ENCODE measurements around the gene CAMK1D. TPM values are rescaled to one million over a fixed set of nuclear protein-coding genes. Genes with fewer than 3 reads are reported as not detected.

CAMK1D gene
- total and polyA plus RNA-seq, 2 of the 4 experiments (the other 2 are of a cell fraction), result 5.0 to 5.3 TPM

- POLR2A ChIA-PET (ENCODE audit: unreplicated experiment), result no interaction called here
- Histone ChIP-seq H2AK5ac (ENCODE audit: low read depth, low read length) (no peak overlapping the region), H2AFZ (replicated peaks; ENCODE audit: low read length, poor library complexity) (peak overlapping the region; percentile 52), H3K4me3 (ENCODE audit: insufficient read depth, low read depth, low read length) (no peak overlapping the region), H4K5ac (ENCODE audit: low read depth, low read length) (no peak overlapping the region; the same call in 1 of the 2 replicates), H3K23ac (ENCODE audit: low read depth, low read length) (no peak overlapping the region), H3K4me1 (ENCODE audit: control insufficient read depth, insufficient read depth, low read length) (peaks cover 9% of the 10 kb centered on the region; the same call in 1 of the 2 replicates), H2BK120ac (ENCODE audit: low read depth, low read length) (no peak overlapping the region), H3K4me2 (ENCODE audit: low read depth, low read length) (no peak overlapping the region), H3K18ac (ENCODE audit: low read depth, low read length) (no peak overlapping the region), H3K14ac (replicated peaks; ENCODE audit: low read depth, low read length) (no peak overlapping the region), H2BK15ac (ENCODE audit: low read depth, low read length) (no peak overlapping the region), H3K27ac (ENCODE audit: insufficient read depth, low read length) (no peak overlapping the region), H3K4ac (ENCODE audit: low read depth, low read length) (no peak overlapping the region), H3K9ac (ENCODE audit: low read depth, low read length) (no peak overlapping the region), H2AK9ac (replicated peaks; ENCODE audit: low read depth, low read length, poor library complexity) (peak overlapping the region; percentile 9), H4K91ac (ENCODE audit: insufficient read depth, low read depth, low read length) (no peak overlapping the region), H3K27me3 (ENCODE audit: control insufficient read depth, insufficient read depth, low read length) (no peaks in the 10 kb centered on the region), H2BK5ac (ENCODE audit: low read depth, low read length, poor library complexity, severe bottlenecking) (no peak overlapping the region), H3K36me3 (ENCODE audit: control insufficient read depth, insufficient read depth, low read length) (no peaks in the 10 kb centered on the region), H3K56ac (ENCODE audit: extremely low read depth, insufficient read depth, low read length) (no peak overlapping the region), H3K9me1 (ENCODE audit: insufficient read depth, low read length) (no peaks in the 10 kb centered on the region), H3K79me1 (ENCODE audit: low read depth in 1 of 2, low read length in 2 of 2) (no peaks in the 10 kb centered on the region), H3K9me3 (ENCODE audit: control insufficient read depth, insufficient read depth, low read length) (peaks cover 9% of the 10 kb centered on the region), H2BK20ac (ENCODE audit: low read depth, low read length) (0 out of 2 replicates have a peak overlapping the region, but pooled peaks have one; percentile 12), H4K20me1 (ENCODE audit: insufficient read depth, low read length) (no peaks in the 10 kb centered on the region), H4K8ac (ENCODE audit: low read depth in 2 of 2, low read length in 2 of 2) (no peak overlapping the region)
- no peak for TF ChIP-seq CHD1 (IDR thresholded peaks at IDR 0.05; ENCODE audit: low read depth, low read length)
- no peak for TF ChIP-seq MXI1 (IDR thresholded peaks at IDR 0.05; ENCODE audit: borderline replicate concordance, low read depth, low read length)
- no peak for TF ChIP-seq MAZ (IDR thresholded peaks at IDR 0.05; ENCODE audit: borderline replicate concordance, low read depth, low read length)
- TF ChIP-seq RAD21 (IDR thresholded peaks at IDR 0.05; ENCODE audit: low read length), result no peak
- intact Hi-C loops (cut with micrococcal nuclease), result no loop called here
- dilution Hi-C loops (cut with HindIII; ENCODE audit: low sequenced_read_pairs, unreplicated experiment), result no loop called here
- BruUV-seq (replicated peaks), result no TSS peak
- CTCF ChIA-PET, result no interaction called here
- DNase-seq (no peak), ATAC-seq (ENCODE audit: low read depth) (no peak)
- in situ Hi-C loops (cut with MboI; ENCODE audit: low sequenced_read_pairs), result no loop called here
- WGBS, 2 experiments (ENCODE audit: extremely low coverage in 2 of 2, insufficient read length in 1 of 2), result 65% methylated on average over 8 of the region's 10 CpGs; no CpG with 5 or more reads in 1 of the 2 experiments
Measured at GRCh38 chr10:12634621-12634931, 285.2 kb downstream of the CAMK1D start.

Measured in IMR-90 (cell line).